ENCODE data around the gene CCL18.
"Not testable (repeated sequence)": the region's sequence is repeated elsewhere in the genome, so short reads cannot be mapped to it uniquely, and the experiment has no call there.

The CCL18 gene

GRCh38 chr17:36118477-36119353 lies 54.6 kb downstream of the CCL18 start:
- H3K4me3 ChIP-seq (ENCODE audit: low read depth, low read length): no peak overlapping the region
- TF ChIP-seq CTCF (conservative IDR thresholded peaks at IDR 0.05; ENCODE audit: low read depth, low read length): no peak
- DNase-seq (ENCODE audit: low read depth): no peak

GRCh38 chr17:36120221-36120620 lies 56.1 kb downstream of the CCL18 start:
- H3K4me3 ChIP-seq (ENCODE audit: low read depth, low read length): no peak overlapping the region
- DNase-seq (ENCODE audit: low read depth): no peak
- no peak for TF ChIP-seq CTCF (conservative IDR thresholded peaks at IDR 0.05; ENCODE audit: low read depth, low read length)

- not testable (repeated sequence) for DNase-seq (ENCODE audit: low read depth); H3K4me3 ChIP-seq (ENCODE audit: low read depth, low read length)
Observed at GRCh38 chr17:36121099-36121498, 57.0 kb downstream of the CCL18 start.
